ENCODE results near the gene KCNQ4. TPM values are rescaled to one million over a fixed set of nuclear protein-coding genes. Genes with fewer than 3 reads are reported as not detected.

The KCNQ4 gene
- total RNA-seq, 1 experiment from 2014 or later, result 0.06 TPM

DNA sequence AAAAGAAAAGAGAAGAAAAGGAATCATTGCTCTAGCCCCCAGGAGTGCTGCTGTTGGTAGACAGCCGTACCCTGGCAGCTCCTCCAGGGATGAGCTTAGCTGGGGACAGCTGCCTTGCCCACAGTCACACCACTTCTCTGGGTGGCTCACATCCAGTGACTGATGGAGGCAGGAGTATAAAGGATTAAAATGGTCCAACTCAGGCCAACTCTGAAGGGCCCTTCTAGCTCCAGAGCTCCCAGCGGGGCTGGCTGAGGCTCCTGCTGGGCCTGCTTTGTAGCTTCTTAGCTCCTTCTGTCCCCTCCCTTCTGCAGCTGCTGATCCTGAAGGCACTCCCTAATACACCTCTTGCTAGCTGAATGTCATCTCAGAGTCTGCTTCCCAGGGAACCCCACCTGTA lies 74.2 kb downstream of the KCNQ4 start:
- DNase-seq (ENCODE audit: low read depth), result no peak

DNA sequence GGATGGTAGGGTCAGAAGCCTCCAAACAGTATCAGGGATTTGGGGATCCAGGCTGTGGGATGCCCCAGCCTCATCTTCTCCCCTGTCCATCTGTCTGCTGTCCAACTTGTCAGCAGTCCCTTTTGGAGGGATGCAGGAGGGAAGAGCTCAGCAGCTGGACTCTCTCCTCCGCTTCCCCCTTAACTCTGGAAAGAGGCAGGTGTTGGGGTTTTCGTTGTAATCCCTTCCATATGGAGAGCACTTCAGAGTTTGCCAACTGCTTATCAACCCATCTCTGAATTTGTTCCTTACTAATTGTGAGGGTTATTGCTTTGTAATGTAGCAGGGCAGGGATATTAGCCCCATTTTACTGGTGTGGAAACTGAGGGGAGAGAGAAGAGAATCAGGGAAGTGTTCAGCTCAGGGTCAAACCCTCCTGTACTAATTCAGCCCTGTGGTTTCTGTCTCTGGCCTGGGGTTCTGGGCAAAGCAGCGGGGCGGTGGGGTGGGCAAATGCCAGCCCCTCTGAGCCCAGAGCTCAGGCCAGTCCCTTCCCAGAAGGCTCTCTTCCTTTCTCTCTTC lies 75.3 kb downstream of the KCNQ4 start:
- no peak for DNase-seq (ENCODE audit: low read depth)

DNA sequence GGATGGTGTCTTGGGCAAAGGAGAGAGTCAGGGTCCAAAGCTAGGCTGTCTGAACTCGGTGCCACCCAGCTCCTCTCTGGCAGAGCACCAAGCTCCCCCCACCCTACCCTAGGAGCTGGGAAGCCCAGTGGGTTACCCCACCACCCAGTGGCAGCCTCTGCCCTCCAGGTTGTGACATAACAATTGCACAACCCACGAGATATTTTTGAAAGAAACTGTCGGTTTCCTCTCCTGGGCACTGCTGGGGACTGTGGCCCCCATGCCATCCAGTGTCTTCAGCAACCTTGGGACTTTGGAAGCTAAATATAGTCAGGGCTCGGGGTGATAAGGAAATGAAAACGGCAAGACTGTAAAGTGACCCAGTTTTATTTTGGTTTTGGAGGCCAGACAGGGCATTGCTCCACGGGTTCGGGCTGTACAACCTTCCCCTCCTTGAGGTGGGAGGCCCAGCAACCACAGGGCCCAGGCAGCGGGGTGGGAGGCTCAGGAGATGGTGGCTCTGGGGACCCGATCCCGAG lies 77.2 kb downstream of the KCNQ4 start:
- no peak for DNase-seq (ENCODE audit: low read depth)

DNA sequence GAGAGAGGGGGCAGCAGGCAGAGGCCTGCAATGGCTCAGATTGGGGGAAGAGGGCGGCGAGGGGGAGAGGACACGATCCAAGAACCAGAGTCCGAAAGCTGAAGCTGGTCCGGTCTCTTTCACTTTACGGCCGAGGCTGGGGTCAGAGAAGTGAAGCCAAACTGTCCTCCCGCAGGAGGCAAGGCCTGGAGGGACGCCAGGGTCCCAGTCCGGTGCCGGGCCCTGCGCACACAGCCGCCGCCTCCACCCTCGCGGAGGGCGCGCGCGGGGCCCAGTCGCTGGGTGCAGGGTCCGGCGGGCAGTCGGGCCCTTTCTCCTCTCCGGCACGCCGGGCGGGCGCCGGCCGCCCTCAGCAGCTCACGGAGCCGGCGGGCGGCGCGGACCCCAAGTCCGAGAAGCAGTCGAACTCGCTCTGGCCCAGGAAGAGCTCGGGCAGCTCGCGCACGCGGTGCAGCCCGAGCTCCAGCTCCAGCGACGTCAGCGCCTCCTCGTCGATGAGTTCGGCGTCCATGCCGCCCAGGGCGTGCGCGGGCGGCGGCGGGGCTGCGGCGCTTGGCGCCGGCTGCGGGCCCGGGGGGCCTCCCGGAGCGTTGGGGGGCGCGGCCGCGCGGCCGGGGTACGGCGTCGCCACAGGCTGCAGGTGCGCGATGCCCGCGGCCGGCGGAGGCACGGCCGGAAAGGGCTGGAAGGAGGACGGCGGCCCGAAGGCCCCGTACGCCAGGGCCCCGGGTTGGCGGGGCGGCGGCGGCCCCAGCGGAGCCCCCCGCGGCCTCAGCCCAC lies 77.8 kb downstream of the KCNQ4 start:
- no peak for DNase-seq (ENCODE audit: low read depth)

DNA sequence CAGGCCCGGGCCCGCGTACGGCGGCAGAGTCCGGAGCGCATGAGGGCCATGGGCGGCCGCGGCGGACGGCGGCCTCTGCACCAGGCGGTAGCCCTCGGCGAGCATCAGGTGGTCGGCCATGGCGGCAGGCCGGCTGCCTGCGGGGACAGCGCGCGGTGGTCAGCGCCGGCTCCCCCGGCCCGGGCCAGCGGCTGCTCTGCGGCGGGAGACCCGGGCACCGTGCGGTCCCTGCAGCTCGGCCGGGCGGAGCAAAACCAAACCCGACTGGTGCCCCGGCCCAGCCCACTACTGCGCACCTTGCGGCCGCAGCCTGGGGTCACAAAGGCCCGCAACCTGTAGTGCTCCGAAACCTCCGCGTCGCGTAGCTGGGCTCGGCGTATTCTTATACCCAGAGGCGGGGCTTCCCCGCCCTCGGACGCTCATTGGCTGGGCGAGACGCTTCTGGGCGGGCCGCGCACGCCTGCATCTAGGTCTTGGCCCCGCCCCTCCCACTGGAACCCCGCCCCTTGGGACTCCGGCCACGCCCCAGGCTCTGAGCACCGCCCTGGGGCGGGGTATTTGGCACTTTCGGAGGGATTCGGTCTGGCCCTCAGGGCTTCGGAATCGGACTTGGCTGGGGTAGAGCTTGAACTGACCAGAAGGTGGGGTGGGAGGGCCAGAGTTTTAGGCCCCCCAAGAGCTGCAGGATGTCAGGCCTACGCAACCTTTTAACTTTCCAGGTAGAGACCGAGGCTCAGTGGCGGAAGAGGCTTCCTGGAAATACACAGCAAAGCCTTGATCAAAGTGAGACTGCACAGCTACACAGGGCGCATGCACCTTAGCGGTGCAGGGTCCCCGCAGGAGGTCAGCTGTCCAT lies 78.6 kb downstream of the KCNQ4 start, which contains the start of gene CITED4:
Gene CITED4, minus strand, starts transcription at position 356 of the 856 bp plus-strand sequence. Its CDS starts 236 bp downstream, at position 120.
- no peak for DNase-seq (ENCODE audit: low read depth)

DNA sequence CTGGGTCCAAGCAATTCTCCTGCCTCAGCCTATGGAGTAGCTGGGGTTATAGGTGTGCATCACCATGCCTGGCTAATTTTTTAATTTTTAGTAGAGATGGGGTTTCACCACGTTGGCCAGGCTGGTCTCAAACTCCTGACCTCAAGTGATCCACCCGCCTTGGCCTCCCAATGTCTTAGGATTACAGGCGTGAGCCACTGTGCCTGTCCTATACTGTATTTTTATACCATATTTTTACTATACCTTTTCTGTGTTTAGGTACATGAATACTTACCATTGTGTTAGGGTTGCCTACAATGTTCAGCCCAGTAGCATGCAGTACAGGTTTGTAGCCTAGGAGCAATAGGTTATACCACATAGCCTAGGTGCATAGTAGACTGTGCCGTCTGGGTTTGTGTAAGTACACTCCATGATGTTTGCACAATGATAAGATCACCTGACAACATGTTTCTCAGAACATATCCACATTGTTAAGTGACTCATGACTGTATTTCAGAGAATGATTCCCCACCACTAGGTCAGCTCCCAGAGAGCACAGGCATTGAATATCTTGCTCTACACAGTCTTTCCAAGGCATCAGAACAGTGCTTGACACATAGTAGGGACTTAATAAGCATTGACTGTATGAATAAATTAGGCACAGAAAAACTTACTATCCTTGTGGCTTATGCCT lies 84.6 kb downstream of the KCNQ4 start:
- peak; percentile 79 for DNase-seq (ENCODE audit: low read depth)

DNA sequence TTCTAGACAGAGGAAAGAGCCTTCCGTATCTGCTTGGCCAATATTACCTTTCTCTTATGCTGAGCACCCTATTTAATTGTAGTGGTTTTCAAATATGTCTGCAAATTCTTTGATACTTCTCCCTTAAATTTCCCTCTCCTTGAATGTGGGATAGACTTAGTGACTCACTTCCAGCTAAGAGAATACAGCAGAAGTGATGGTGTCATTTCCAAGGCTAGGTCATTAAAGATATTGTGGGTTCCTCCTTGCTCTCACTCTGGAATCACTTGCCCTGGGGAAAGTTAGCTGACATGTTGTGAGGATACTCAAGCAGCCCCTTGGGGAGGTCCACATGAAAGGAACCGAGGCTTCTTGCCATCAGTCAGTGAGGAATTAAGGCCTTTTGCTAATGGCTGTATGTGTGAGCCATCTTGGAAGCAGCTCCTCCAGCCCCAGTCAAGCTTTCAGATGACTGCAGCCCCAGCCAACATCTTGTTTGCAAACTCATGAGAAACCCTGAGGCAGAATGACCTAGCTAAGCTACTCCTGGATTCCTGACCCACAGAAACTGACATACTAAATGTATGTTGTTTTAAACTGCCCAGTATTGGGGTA lies 86.6 kb downstream of the KCNQ4 start:
- peak; percentile 73 for DNase-seq (ENCODE audit: low read depth)

DNA sequence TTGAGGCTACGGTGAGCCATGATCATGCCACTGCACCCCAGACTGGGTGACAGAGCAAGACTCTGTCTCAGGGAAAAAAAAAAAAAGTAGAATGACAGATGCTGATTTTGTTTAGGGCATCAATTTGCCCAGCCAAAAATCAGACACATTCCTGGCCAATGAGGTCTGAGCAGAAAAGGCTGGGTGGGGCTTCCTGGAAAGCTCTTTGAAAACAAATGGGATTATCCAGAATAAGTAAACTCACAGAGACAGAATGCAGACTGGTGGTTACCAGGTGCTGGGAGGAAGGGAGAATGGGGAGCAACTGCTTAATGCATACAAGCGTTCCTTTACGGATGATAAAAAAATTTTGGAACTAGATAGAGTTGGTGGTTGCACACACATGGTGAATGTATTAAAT lies 88.7 kb downstream of the KCNQ4 start:
- DNase-seq (ENCODE audit: low read depth), result no peak

DNA sequence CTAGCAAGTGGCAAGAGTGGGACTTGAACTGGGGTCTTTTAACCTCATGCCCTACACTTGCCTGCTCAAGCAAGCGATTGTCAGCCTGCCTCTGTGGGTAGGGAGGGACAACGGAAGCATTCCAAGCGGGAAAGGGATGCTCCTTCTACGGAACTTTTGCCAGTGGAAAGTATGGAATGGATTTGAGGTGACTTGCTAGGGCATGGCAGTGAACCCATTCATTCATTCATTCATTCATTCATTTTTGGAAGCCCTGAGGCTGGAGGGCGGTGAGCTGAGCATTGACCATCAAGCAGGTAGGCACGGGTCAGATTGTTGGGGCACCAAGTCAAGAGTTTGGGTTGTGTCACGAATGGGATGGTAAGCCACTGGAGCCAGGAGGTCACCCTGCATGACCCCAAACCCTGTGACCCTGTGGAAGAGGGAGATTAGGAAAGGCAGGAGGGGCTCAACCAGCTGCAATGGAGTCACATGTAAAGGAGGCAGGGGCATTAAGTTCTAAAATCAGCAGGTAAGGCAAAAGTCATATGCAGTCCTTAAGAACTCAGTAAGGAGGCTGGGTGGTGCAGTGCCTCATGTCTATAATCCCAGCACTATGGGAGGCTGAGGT lies 90.4 kb downstream of the KCNQ4 start:
- peak; percentile 23 for DNase-seq (ENCODE audit: low read depth)

DNA sequence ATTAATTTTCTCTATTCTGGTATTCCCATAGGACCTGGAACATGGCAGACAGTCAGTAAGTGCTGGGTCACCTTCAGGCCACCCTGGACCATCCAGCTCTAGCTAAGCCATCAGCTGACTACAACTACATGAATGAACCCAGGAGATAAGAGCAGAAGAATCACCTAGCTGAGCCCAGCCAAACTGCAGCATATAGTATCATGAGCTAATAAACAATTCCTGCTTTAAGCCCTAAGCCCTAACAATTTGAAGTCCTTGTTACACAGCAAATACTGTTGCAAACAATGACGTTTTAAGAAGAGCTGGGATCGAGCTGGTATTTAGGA lies 92.8 kb downstream of the KCNQ4 start:
- no peak for DNase-seq (ENCODE audit: low read depth)

DNA sequence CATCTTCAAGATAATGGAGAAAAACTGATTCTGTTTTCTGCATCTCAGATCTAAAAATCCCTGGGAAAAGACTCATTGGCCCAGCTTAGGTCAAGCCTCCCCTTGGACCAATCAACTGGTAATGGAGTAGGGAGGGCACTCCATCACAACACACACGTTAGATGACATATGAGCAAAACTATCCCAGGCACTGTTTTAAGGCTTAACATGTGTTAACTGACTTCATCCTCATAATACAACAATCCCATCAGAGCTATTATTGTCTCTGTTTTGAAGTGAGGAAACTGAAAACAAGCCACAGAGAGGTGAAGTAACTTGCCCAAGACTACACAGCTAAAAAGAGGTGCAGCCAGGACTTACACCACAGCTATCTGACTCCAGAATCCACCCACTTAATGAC lies 93.3 kb downstream of the KCNQ4 start:
- no peak for DNase-seq (ENCODE audit: low read depth)

DNA sequence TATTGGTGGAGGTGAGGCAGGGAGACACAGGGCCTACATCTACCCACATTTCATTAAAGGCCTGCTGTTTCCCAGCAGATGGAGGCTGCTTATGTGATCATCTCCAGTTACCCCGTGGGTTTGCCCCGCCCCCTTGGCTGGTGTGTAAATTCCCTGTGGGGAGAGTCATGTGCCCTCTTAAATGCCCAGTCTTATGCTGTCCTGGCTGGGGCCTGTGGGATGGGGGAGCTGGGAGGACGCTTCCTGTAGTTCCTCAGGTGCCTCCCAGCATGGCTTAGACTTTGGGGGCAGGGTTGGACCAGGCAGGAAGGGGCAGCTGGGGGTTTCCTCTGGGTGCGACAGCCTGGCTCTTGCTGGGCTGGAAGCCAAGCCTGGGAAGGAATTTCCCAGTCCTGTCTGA lies 94.1 kb downstream of the KCNQ4 start:
- DNase-seq (ENCODE audit: low read depth), result peak; percentile 99

DNA sequence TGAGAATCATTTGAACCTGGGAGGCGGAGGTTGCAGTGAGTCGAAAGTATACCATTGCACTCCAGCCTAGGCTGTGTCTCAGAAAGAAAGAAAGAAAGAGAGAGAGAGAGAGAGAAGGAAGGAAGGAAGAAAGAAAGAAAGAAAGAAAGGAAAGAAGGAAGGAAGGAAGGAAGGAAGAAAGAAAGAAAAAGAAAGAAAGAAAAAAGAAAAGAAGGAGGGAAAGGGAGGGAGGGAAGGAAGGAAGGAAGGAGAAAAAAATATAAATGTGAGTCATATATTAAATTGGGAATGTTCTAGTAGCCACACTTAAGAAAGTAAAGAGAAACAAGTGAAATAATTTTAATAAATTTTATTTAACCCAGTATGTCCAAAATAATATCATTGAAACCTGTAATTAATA lies 95.3 kb downstream of the KCNQ4 start:
- no peak for DNase-seq (ENCODE audit: low read depth)

DNA sequence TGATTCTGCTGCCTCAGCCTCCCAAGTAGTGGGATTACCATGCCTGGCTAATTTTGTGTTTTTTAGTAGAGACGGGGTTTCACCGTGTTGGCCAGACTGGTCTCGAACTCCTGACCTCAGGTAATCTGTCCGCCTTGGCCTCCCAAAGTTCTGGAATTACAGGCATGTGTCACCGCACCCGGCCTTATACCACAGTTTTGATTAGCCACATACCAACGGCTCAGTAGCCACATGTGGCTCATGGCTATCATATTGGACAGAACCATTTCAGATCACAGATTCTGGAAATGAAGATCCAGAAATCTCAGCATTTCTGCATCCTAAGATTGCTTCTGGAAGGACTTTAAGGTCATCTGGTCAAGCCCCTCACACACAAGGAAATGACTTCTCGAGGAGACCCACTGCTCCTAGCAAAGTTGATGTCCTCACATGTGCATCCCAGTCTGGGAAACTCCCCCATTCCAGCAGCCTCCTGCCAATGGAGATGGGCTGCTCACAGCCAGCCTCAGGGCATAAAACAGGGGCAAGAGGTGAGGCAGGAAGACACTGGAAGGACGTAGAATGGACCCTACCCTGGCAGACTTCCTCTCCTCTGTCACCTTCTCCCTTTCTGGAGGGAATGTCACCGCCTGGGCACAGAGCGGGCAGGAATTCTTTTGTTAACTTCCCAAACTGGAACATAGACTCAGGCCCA lies 96.0 kb downstream of the KCNQ4 start:
- no peak for DNase-seq (ENCODE audit: low read depth)

DNA sequence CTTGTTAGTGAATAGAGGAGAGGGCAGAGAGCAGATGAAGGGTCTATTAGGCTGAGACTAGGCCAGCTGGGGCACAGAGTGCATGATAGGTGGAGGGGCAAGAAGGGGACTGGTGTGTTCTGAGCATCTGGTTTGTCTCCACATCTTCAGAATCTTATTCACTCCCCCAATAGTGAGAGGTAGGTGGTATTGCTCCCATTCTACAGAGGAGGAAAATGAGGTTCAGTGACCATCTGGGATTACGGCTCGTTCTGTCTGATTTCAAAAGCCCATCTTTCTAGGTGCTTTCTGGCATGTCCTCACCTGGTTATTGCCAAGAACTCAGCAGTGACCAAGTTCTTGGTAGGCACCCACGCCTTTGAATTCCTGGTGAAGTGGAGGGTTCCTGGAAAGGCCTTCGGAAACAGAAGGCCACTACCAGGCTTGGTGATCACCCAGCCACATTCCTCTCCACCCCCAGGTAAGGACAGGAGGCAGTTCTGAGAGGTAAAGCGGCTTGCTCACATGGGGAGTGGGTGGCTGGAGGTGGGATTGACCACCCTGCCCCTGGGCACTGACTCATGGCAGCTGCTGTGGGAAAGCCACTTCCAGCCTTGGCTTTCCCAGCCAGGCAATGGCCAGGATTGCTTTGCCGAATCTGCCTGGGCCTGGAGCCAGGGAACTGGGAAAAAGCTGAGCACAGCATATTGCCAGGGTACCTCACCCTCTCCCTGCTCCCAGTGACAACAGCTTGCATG lies 97.4 kb downstream of the KCNQ4 start:
- no peak for DNase-seq (ENCODE audit: low read depth)

DNA sequence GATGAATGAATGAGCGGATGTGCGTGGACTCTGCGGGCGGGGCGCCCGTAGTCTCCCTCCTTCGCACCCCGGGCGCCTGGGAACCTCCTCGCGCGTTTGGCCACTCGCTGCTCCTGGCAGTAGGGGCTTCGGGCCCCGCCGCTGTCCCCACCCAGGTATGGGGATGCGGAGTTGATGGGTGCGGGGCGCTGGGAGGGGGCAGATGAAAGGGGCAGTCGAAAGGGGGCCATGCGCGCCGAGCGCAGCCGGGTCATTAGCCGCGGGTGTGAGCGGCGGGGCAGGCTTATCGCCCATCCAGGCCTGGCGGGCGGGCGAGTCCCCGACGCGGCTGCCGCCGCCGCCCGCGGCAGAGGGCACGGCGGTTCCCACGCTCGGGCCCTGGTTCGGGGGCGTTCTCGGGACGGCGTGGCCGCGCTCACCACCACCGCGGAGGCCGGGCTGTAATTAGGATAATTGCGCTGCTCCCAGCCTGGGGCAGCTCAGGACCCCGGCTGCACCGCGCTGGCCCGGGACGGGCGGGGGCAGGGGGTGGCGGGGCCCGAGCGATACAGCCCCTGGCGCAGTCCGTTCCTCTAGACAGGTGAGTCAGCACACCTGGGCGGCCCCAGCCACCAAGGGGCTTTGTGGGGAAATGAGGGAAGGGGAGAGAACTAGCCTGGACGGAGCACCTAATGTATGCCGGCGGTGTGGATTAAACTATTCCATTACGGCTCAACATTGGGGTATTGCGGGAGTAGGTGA lies 100.6 kb downstream of the KCNQ4 start:
- no peak for DNase-seq (ENCODE audit: low read depth)

DNA sequence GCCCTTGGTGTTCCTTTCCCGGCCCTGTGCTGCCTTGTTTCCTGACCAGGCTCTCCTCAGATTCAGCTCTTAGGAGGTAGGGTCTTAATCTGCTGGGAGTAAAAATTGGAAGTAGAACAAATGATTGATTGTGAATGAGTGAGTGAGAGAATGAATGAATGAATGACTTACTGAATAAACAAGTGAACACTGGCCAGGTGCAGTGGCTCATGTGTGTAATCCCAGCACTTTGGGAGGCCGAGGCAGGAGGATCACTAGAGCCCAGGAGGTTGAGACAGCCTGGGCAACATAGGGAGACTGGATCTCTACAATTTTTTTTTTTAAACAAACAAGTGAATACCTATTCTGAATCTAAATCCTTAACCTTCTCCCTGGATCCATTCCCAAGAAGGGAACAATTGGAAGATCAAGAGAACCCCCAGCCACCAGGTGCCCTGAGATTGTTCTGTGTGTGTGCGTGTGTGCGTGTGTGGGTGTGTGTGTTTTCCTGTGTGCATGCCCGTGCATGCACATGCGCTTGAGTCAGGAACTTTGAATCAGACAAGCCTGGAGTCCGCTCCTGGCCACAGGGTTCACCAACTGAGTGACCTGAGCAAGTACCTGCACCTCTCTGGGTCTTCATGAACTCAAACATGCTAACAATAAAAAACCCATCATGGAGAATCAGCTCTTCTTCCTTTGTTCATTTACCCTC lies 102.9 kb downstream of the KCNQ4 start:
- no peak for DNase-seq (ENCODE audit: low read depth)

DNA sequence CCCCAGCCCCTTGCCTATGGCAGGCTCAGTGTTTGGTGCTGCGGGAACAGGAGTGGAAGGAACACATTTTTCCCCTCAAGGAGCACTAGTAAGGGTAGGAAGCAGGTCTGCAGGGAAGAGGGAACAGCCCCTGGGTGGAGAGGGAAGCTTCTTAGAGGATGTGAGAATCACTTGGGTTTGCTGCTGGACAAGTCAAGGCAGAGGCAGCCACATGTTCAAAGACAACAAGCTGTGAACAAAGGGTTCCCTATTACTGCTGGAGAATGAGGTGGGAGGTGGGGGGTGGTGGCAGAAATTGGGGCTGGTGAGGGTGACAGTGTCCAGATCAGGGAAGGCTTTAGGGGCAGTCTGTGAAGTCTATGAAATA lies 103.4 kb downstream of the KCNQ4 start:
- no peak for DNase-seq (ENCODE audit: low read depth)
